ENCODE data around the gene CAMK4. TPM values are rescaled to one million over a fixed set of nuclear protein-coding genes. Genes with fewer than 3 reads are reported as not detected.
"Not testable (repeated sequence)": the region's sequence is repeated elsewhere in the genome, so short reads cannot be mapped to it uniquely, and the experiment has no call there.

CAMK4 gene
- total RNA-seq, 1 donor from 2014 or later = 67.3 TPM

- no peak for FAIRE-seq
- no peak for DNase-seq (ENCODE audit: low spot score in 2 of 2)
These were observed 28.8 kb downstream of the CAMK4 start for GRCh38 chr5:111252799-111253545.

GRCh38 chr5:111254613-111255012 lies 30.4 kb downstream of the CAMK4 start:
- FAIRE-seq (no peak), DNase-seq (ENCODE audit: low spot score in 2 of 2) (no peak)

GRCh38 chr5:111255169-111255568 lies 31.0 kb downstream of the CAMK4 start:
- FAIRE-seq (no peak), DNase-seq (ENCODE audit: low spot score in 2 of 2) (no peak)

- FAIRE-seq (no peak), DNase-seq (ENCODE audit: low spot score in 2 of 2) (no peak)
These were observed 31.9 kb downstream of the CAMK4 start for GRCh38 chr5:111256128-111256527.

GRCh38 chr5:111257610-111258009 lies 33.4 kb downstream of the CAMK4 start:
- FAIRE-seq; DNase-seq (ENCODE audit: low spot score in 2 of 2): not testable (repeated sequence)

GRCh38 chr5:111259636-111260035 lies 35.5 kb downstream of the CAMK4 start:
- DNase-seq (ENCODE audit: low spot score in 2 of 2) = no peak
- no peak for FAIRE-seq

- FAIRE-seq = no peak
- no peak for DNase-seq (ENCODE audit: low spot score in 2 of 2)
These were observed 37.4 kb downstream of the CAMK4 start for GRCh38 chr5:111261610-111262009.

- no peak for DNase-seq (ENCODE audit: low spot score in 2 of 2)
These were observed 38.0 kb downstream of the CAMK4 start for GRCh38 chr5:111262153-111262552.

GRCh38 chr5:111262815-111263214 lies 38.6 kb downstream of the CAMK4 start:
- FAIRE-seq = no peak
- DNase-seq (ENCODE audit: low spot score in 2 of 2) = no peak

More at GRCh38 chr5:111262153-111262552, 38.0 kb downstream of the CAMK4 start:
- no peak for FAIRE-seq

GRCh38 chr5:111266491-111266890 lies 42.3 kb downstream of the CAMK4 start:
- no peak for FAIRE-seq
- no peak for DNase-seq (ENCODE audit: low spot score in 2 of 2)

GRCh38 chr5:111268300-111268699 lies 44.1 kb downstream of the CAMK4 start:
- no peak for FAIRE-seq
- no peak for DNase-seq (ENCODE audit: low spot score in 2 of 2)

- FAIRE-seq (no peak), DNase-seq (ENCODE audit: low spot score in 2 of 2) (no peak)
These were observed 47.7 kb downstream of the CAMK4 start for GRCh38 chr5:111271885-111272284.

GRCh38 chr5:111277061-111277460 lies 52.9 kb downstream of the CAMK4 start:
- FAIRE-seq (no peak), DNase-seq (ENCODE audit: low spot score in 2 of 2) (no peak)

GRCh38 chr5:111278858-111279504 lies 54.8 kb downstream of the CAMK4 start:
- FAIRE-seq (no peak), DNase-seq (ENCODE audit: low spot score in 2 of 2) (no peak)

- FAIRE-seq = no peak
- no peak for DNase-seq (ENCODE audit: low spot score in 2 of 2)
These were observed 56.2 kb downstream of the CAMK4 start for GRCh38 chr5:111280282-111280951.

- DNase-seq (ENCODE audit: low spot score in 2 of 2) (no peak), FAIRE-seq (no peak)
These were observed 58.6 kb downstream of the CAMK4 start for GRCh38 chr5:111282798-111283197.

GRCh38 chr5:111284825-111285224 lies 60.6 kb downstream of the CAMK4 start:
- no peak for DNase-seq (ENCODE audit: low spot score in 2 of 2)
- no peak for FAIRE-seq

GRCh38 chr5:111294551-111294950 lies 70.4 kb downstream of the CAMK4 start:
- DNase-seq (ENCODE audit: low spot score in 2 of 2) (no peak), FAIRE-seq (no peak)

- FAIRE-seq (no peak), DNase-seq (ENCODE audit: low spot score in 2 of 2) (no peak)
These were observed 71.5 kb downstream of the CAMK4 start for GRCh38 chr5:111295649-111296048.

GRCh38 chr5:111296570-111296969 lies 72.4 kb downstream of the CAMK4 start:
- FAIRE-seq (no peak), DNase-seq (ENCODE audit: low spot score in 2 of 2) (no peak)

- FAIRE-seq (no peak), DNase-seq (ENCODE audit: low spot score in 2 of 2) (no peak)
These were observed 74.9 kb downstream of the CAMK4 start for GRCh38 chr5:111299067-111299481.

Data from frontal cortex (tissue), 4 donors.